ENCODE results near the gene SLC24A3.

Gene SLC24A3

DNA sequence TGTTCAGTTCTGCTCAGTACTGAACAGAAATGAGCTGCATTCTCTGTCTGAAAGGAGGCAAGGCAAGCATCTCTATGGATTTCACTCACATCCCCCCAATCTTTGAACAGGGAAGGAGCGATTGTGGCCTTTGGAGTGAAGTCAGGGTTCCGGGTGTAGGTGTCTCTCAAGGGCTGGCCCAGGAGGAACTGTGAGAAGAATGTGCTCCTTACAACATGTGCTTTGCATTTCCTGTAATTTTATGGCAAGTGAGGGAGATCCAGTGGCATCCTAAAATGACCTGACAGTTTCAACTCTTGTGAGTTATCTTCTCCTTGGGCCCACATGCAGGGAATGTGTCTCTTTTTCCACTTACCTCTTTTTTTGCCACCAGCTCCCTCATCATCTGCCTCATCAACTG lies 482.6 kb downstream of the SLC24A3 start:
- Histone ChIP-seq H4K8ac (ENCODE audit: low read depth, low read length) (no peak overlapping the region), H3K4ac (ENCODE audit: low read depth, low read length) (no peak overlapping the region), H3K23ac (ENCODE audit: low read length) (no peak overlapping the region), H3K18ac (ENCODE audit: low read length) (no peak overlapping the region), H2AFZ (ENCODE audit: insufficient read depth, low read length, poor library complexity) (no peak overlapping the region), H2BK120ac (ENCODE audit: insufficient read depth, low read length, poor library complexity) (no peak overlapping the region), H3K79me1 (ENCODE audit: low read length) (no peaks in the 10 kb centered on the region), H2BK5ac (ENCODE audit: low read depth, low read length, poor library complexity) (no peak overlapping the region), H3K79me2 (ENCODE audit: control insufficient read depth, insufficient read depth, low read length, poor library complexity) (no peaks in the 10 kb centered on the region), H3K9me3 (ENCODE audit: insufficient read depth, low read depth, low read length) (no peaks in the 10 kb centered on the region), H3K27ac (ENCODE audit: low read depth, low read length) (no peak overlapping the region), H3K36me3 (ENCODE audit: control insufficient read depth in 1 of 2, insufficient read depth in 2 of 2, low read length in 2 of 2) (no peaks in the 10 kb centered on the region), H3K14ac (ENCODE audit: low read length) (no peak overlapping the region), H4K12ac (ENCODE audit: low read depth, low read length) (no peak overlapping the region), H3K4me1 (ENCODE audit: control insufficient read depth in 1 of 2, insufficient read depth in 2 of 2, low read length in 2 of 2) (peaks cover 0 to under 1% of the 10 kb centered on the region in 2 experiments), H2AK5ac (ENCODE audit: low read length) (no peak overlapping the region), H3K4me2 (ENCODE audit: low read length) (no peak overlapping the region), H4K91ac (ENCODE audit: low read depth, low read length) (no peak overlapping the region), H3K27me3 (ENCODE audit: insufficient read depth, low read length) (no peaks in the 10 kb centered on the region), H3K4me3 (ENCODE audit: low read depth, low read length) (no peak overlapping the region), H2BK12ac (ENCODE audit: low read length) (peak overlapping the region; percentile 75), H3K9ac (ENCODE audit: low read length) (no peak overlapping the region)
- no peak for DNase-seq
- WGBS (ENCODE audit: extremely low coverage, insufficient coverage, insufficient read length): no CpG with 5 or more reads among the region's 2 CpGs

DNA sequence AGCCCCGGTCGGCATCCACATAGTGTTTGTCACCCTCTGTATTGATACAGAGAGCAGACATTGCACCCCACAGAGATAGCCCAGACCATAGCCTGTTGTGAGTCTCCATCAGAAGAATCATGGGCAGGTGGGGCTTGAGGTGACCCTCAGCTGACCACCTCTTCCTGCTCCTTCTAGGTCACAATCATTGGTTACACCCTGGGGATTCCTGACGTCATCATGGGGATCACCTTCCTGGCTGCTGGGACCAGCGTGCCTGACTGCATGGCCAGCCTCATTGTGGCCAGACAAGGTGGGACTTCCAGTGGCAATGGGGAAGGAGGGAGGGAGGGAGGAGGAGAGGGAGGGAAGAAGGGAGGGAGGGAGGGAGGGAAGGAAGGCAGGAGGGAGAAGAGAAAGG lies 484.2 kb downstream of the SLC24A3 start:
- Histone ChIP-seq H3K27me3 (ENCODE audit: insufficient read depth, low read length) (no peaks in the 10 kb centered on the region), H2BK5ac (ENCODE audit: low read depth, low read length, poor library complexity) (no peak overlapping the region), H3K4me2 (ENCODE audit: low read length) (no peak overlapping the region), H4K91ac (ENCODE audit: low read depth, low read length) (no peak overlapping the region), H3K36me3 (ENCODE audit: control insufficient read depth in 1 of 2, insufficient read depth in 2 of 2, low read length in 2 of 2) (no peaks in the 10 kb centered on the region), H3K27ac (ENCODE audit: low read depth, low read length) (no peak overlapping the region), H2BK12ac (ENCODE audit: low read length) (no peak overlapping the region), H2AFZ (ENCODE audit: insufficient read depth, low read length, poor library complexity) (no peak overlapping the region), H3K79me2 (ENCODE audit: control insufficient read depth, insufficient read depth, low read length, poor library complexity) (no peaks in the 10 kb centered on the region), H3K18ac (ENCODE audit: low read length) (no peak overlapping the region), H3K23ac (ENCODE audit: low read length) (no peak overlapping the region), H3K79me1 (ENCODE audit: low read length) (no peaks in the 10 kb centered on the region), H3K9ac (ENCODE audit: low read length) (no peak overlapping the region), H2BK120ac (ENCODE audit: insufficient read depth, low read length, poor library complexity) (no peak overlapping the region), H3K4ac (ENCODE audit: low read depth, low read length) (no peak overlapping the region), H3K9me3 (ENCODE audit: insufficient read depth, low read depth, low read length) (no peaks in the 10 kb centered on the region), H3K14ac (ENCODE audit: low read length) (no peak overlapping the region), H4K12ac (ENCODE audit: low read depth, low read length) (no peak overlapping the region), H4K8ac (ENCODE audit: low read depth, low read length) (no peak overlapping the region), H3K4me3 (ENCODE audit: low read depth, low read length) (no peak overlapping the region), H2AK5ac (ENCODE audit: low read length) (peak overlapping the region; percentile 29), H3K4me1 (ENCODE audit: control insufficient read depth in 1 of 2, insufficient read depth in 2 of 2, low read length in 2 of 2) (peaks cover 0 to 2% of the 10 kb centered on the region in 2 experiments)
- no CpG with 5 or more reads among the region's 4 CpGs for WGBS (ENCODE audit: extremely low coverage, insufficient coverage, insufficient read length)
- no peak for DNase-seq

DNA sequence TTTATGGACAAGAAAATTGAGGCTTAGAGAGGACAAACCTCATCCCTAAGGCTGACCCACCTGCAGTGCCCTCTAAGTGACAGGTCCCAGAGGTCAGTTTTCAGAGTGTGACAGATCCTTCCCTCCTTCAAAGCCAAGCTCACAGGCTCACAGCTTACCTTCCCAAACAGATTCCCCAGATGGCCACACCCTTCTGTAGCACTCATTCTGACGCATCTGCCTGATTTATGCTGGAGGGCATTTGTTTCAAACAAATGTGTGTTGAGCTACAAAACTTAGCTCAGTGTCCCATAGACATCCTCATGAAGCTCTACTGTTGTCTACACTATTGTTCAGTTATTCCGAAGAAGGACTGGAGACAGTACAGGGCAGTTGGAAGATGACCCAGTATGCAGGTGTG lies 485.0 kb downstream of the SLC24A3 start:
- Histone ChIP-seq H3K79me1 (ENCODE audit: low read length) (no peaks in the 10 kb centered on the region), H3K23ac (ENCODE audit: low read length) (no peak overlapping the region), H3K9me3 (ENCODE audit: insufficient read depth, low read depth, low read length) (no peaks in the 10 kb centered on the region), H2BK12ac (ENCODE audit: low read length) (no peak overlapping the region), H3K36me3 (ENCODE audit: control insufficient read depth in 1 of 2, insufficient read depth in 2 of 2, low read length in 2 of 2) (no peaks in the 10 kb centered on the region), H3K9ac (ENCODE audit: low read length) (no peak overlapping the region), H3K27me3 (ENCODE audit: insufficient read depth, low read length) (no peaks in the 10 kb centered on the region), H3K14ac (ENCODE audit: low read length) (no peak overlapping the region), H3K4me1 (ENCODE audit: control insufficient read depth in 1 of 2, insufficient read depth in 2 of 2, low read length in 2 of 2) (peaks cover 0 to 2% of the 10 kb centered on the region in 2 experiments), H3K4ac (ENCODE audit: low read depth, low read length) (no peak overlapping the region), H3K4me2 (ENCODE audit: low read length) (no peak overlapping the region), H4K91ac (ENCODE audit: low read depth, low read length) (no peak overlapping the region), H2BK120ac (ENCODE audit: insufficient read depth, low read length, poor library complexity) (no peak overlapping the region), H3K4me3 (ENCODE audit: low read depth, low read length) (no peak overlapping the region), H3K27ac (ENCODE audit: low read depth, low read length) (no peak overlapping the region), H4K8ac (ENCODE audit: low read depth, low read length) (no peak overlapping the region), H2BK5ac (ENCODE audit: low read depth, low read length, poor library complexity) (no peak overlapping the region), H2AFZ (ENCODE audit: insufficient read depth, low read length, poor library complexity) (no peak overlapping the region), H3K79me2 (ENCODE audit: control insufficient read depth, insufficient read depth, low read length, poor library complexity) (no peaks in the 10 kb centered on the region), H2AK5ac (ENCODE audit: low read length) (no peak overlapping the region), H4K12ac (ENCODE audit: low read depth, low read length) (no peak overlapping the region), H3K18ac (ENCODE audit: low read length) (no peak overlapping the region)
- no CpG with 5 or more reads among the region's 2 CpGs for WGBS (ENCODE audit: extremely low coverage, insufficient coverage, insufficient read length)
- DNase-seq: peak in 1 of 2 donors; percentile 48

DNA sequence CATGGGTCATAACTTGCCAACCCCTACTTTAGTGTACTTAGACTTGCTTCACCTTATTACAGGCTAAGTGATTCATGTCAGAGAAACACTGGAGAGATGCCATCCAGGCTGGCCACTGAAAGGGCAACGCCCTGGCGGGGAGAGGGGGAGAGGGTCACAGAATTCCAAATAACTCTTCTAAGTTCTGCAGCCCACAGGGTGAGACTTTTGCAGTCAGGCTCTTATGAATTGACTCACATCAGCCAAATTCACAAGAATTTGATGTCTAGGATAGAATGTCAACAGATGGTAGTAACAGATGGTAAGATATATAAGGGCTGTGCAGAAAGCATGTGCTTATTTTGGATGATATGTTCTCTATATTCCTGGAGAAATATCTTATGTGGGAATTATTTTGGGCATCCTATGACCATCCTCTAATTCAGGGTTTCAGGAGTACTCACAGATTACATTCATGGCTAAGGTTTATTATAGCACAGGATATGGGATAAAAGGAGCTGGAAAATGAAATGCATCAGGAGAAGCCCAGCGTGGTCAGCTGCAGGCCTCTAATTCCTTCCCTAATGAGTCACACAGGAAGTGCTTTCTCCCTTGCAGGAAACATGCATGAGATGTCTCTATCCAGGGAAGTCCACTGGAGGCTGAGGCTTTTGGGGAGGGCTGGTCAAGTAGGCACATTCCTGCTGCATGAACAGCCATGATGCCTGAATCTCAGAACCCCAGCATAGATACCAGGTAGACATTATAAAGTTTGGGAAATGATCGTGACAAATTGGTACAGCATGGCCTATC lies 486.9 kb downstream of the SLC24A3 start:
- H3K27me3 ChIP-seq (ENCODE audit: insufficient read depth, low read length): no peaks in the 10 kb centered on the region
- H4K12ac ChIP-seq (ENCODE audit: low read depth, low read length): no peak overlapping the region
- no peak overlapping the region for H3K4me3 ChIP-seq (ENCODE audit: low read depth, low read length)
- peak; percentile 71 to 87 for DNase-seq
- H3K9me3 ChIP-seq (ENCODE audit: insufficient read depth, low read depth, low read length): no peaks in the 10 kb centered on the region
- no peak overlapping the region for H3K9ac ChIP-seq (ENCODE audit: low read length)
- H3K4ac ChIP-seq (ENCODE audit: low read depth, low read length): no peak overlapping the region
- H3K18ac ChIP-seq (ENCODE audit: low read length): no peak overlapping the region
- peak overlapping the region; percentile 28 for H4K91ac ChIP-seq (ENCODE audit: low read depth, low read length)
- no peak overlapping the region for H3K23ac ChIP-seq (ENCODE audit: low read length)
- H3K14ac ChIP-seq (ENCODE audit: low read length): no peak overlapping the region
- H3K79me1 ChIP-seq (ENCODE audit: low read length): no peaks in the 10 kb centered on the region
- H2AFZ ChIP-seq (ENCODE audit: insufficient read depth, low read length, poor library complexity): no peak overlapping the region
- no CpG with 5 or more reads among the region's 4 CpGs for WGBS (ENCODE audit: extremely low coverage, insufficient coverage, insufficient read length)
- H4K8ac ChIP-seq (ENCODE audit: low read depth, low read length): no peak overlapping the region
- no peaks in the 10 kb centered on the region for H3K79me2 ChIP-seq (ENCODE audit: control insufficient read depth, insufficient read depth, low read length, poor library complexity)
- H3K4me2 ChIP-seq (ENCODE audit: low read length): no peak overlapping the region
- no peaks in the 10 kb centered on the region for H3K36me3 ChIP-seq (ENCODE audit: control insufficient read depth in 1 of 2, insufficient read depth in 2 of 2, low read length in 2 of 2)
- H2BK5ac ChIP-seq (ENCODE audit: low read depth, low read length, poor library complexity): no peak overlapping the region
- peak overlapping the region; percentile 66 for H2BK120ac ChIP-seq (ENCODE audit: insufficient read depth, low read length, poor library complexity)
- peak overlapping the region; percentile 20 for H3K27ac ChIP-seq (ENCODE audit: low read depth, low read length)
- H2AK5ac ChIP-seq (ENCODE audit: low read length): no peak overlapping the region
- no peak overlapping the region for H2BK12ac ChIP-seq (ENCODE audit: low read length)
- H3K4me1 ChIP-seq (ENCODE audit: control insufficient read depth in 1 of 2, insufficient read depth in 2 of 2, low read length in 2 of 2): peaks cover 0 to 2% of the 10 kb centered on the region in 2 experiments
